ENCODE results near the gene KCTD13.

DNA sequence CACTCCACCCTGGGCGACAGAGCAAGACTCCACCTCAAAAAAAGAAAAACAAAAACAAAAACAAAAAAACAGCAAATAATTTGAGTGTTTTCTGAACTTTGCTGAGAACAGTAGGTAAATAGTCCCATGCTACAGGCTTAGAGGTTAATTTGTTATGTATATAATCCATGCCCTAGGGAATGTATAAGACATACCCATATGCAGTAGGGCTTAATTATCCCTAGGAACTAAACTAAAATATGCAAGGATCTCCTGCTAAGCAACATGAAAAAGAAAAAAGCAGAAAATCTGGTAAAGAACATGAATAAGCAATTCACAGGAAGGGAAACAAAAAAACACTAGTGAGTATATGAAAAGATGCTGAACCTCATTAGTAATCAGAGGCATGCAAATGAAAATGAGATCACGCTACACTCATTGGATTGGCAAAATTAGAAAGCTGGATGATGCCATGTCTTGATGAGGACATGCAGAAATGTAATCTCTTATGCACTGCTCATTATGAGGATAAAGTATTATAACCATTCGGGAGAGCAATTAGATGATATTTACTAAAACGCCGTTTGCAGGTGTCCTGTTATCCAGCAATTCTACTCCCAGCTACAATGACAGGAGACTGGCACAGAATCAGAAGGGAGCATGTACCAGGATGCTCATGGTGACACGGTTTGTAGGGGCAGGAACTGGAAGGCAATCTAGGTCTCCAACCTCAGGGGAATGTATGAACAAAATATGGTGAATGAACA lies 5.6 kb downstream of the KCTD13 start:
- TF ChIP-seq, protein P1, sequence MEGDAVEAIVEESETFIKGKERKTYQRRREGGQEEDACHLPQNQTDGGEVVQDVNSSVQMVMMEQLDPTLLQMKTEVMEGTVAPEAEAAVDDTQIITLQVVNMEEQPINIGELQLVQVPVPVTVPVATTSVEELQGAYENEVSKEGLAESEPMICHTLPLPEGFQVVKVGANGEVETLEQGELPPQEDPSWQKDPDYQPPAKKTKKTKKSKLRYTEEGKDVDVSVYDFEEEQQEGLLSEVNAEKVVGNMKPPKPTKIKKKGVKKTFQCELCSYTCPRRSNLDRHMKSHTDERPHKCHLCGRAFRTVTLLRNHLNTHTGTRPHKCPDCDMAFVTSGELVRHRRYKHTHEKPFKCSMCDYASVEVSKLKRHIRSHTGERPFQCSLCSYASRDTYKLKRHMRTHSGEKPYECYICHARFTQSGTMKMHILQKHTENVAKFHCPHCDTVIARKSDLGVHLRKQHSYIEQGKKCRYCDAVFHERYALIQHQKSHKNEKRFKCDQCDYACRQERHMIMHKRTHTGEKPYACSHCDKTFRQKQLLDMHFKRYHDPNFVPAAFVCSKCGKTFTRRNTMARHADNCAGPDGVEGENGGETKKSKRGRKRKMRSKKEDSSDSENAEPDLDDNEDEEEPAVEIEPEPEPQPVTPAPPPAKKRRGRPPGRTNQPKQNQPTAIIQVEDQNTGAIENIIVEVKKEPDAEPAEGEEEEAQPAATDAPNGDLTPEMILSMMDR (IDR thresholded peaks at IDR 0.05 in 4 of 5, conservative IDR thresholded peaks at IDR 0.05 in 1 of 5) = no peak
- TF ChIP-seq POLR2A (IDR thresholded peaks at IDR 0.05) = no peak

Measured in gastrocnemius medialis (tissue), 4 donors.